ENCODE results near the gene TMEM272. TPM values are rescaled to one million over a fixed set of nuclear protein-coding genes. Genes with fewer than 3 reads are reported as not detected.

The TMEM272 gene
- total and polyA plus RNA-seq, 2 of the 4 experiments (the other 2 are of a cell fraction) = not detected

DNA sequence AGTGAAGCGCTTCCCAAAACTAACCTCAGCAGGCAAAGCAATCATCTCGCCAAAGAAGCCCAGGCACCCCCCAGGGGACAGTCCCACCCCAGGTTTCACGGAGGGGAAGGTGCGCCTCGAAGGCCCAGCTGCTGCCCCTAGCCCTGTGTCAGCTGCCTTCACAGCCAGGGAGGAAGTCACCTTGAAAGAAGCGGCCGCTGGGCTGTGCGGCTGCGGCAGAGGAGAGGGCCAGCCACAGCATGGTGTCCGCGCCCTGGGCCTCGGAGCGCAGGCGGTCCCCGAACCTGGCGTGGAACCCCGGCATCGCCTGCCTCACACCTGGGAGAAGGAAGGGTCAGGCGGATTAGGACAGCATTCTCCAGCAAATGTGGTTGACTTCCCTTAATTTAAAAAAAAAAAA lies 76.0 kb downstream of the TMEM272 start:
- peaks cover 11% of the 10 kb centered on the region for H3K4me1 ChIP-seq (ENCODE audit: control insufficient read depth, insufficient read depth, low read length)
- H3K4me3 ChIP-seq (ENCODE audit: insufficient read depth, low read depth, low read length) = no peak overlapping the region
- intact Hi-C loops (cut with micrococcal nuclease) (loop anchor here (10.0 kb wide), 1 partner anchor 314 kb away; the partner anchor contains the start of gene INTS6), in situ Hi-C loops (cut with MboI; ENCODE audit: low sequenced_read_pairs) (no loop called here), dilution Hi-C loops (cut with HindIII; ENCODE audit: low sequenced_read_pairs, unreplicated experiment) (no loop called here)
- no peak overlapping the region for H2AK5ac ChIP-seq (ENCODE audit: low read depth, low read length)
- no peak overlapping the region for H2AK9ac ChIP-seq (replicated peaks; ENCODE audit: low read depth, low read length, poor library complexity)
- no peak for ATAC-seq (ENCODE audit: low read depth)
- no peak overlapping the region for H2AFZ ChIP-seq (replicated peaks; ENCODE audit: low read length, poor library complexity)
- no peak overlapping the region for H3K9ac ChIP-seq (ENCODE audit: low read depth, low read length)
- no peak overlapping the region for H4K5ac ChIP-seq (ENCODE audit: low read depth, low read length)
- WGBS, 2 experiments (ENCODE audit: extremely low coverage in 2 of 2, insufficient read length in 1 of 2) = 85% methylated on average over 4 of the region's 19 CpGs; no CpG with 5 or more reads in 1 of the 2 experiments
- H2BK5ac ChIP-seq (ENCODE audit: low read depth, low read length, poor library complexity, severe bottlenecking) = no peak overlapping the region
- no peak overlapping the region for H3K23ac ChIP-seq (ENCODE audit: low read depth, low read length)
- no peak overlapping the region for H4K91ac ChIP-seq (ENCODE audit: insufficient read depth, low read depth, low read length)
- H3K27ac ChIP-seq (ENCODE audit: insufficient read depth, low read length) = no peak overlapping the region
- ChIA-PET CTCF (no interaction called here), POLR2A (ENCODE audit: unreplicated experiment) (no interaction called here)
- H3K56ac ChIP-seq (ENCODE audit: extremely low read depth, insufficient read depth, low read length) = no peak overlapping the region
- H3K9me3 ChIP-seq (ENCODE audit: control insufficient read depth, insufficient read depth, low read length) = no peaks in the 10 kb centered on the region
- no peak overlapping the region for H2BK20ac ChIP-seq (ENCODE audit: low read depth, low read length)
- DNase-seq = no peak
- peaks cover 6% of the 10 kb centered on the region; the same call in 1 of the 2 replicates for H3K27me3 ChIP-seq (ENCODE audit: control insufficient read depth, insufficient read depth, low read length)
- H2BK15ac ChIP-seq (ENCODE audit: low read depth, low read length) = no peak overlapping the region
- peaks cover 11% of the 10 kb centered on the region for H4K20me1 ChIP-seq (ENCODE audit: insufficient read depth, low read length)
- H3K79me1 ChIP-seq (ENCODE audit: low read depth in 1 of 2, low read length in 2 of 2) = peaks cover 4 to 27% of the 10 kb centered on the region in 2 experiments; a peak in 2 of 4 replicates
- no peaks in the 10 kb centered on the region; the same call in 1 of the 2 replicates for H3K36me3 ChIP-seq (ENCODE audit: control insufficient read depth, insufficient read depth, low read length)
- no TSS peak for BruUV-seq (replicated peaks)
- no peak overlapping the region for H4K8ac ChIP-seq (ENCODE audit: low read depth in 2 of 2, low read length in 2 of 2)
- H3K9me1 ChIP-seq (ENCODE audit: insufficient read depth, low read length) = peaks cover 18% of the 10 kb centered on the region
- no peak for TF ChIP-seq RFX5 (IDR thresholded peaks at IDR 0.05; ENCODE audit: low read depth, low read length)
- TF ChIP-seq NFE2L2 (IDR thresholded peaks at IDR 0.05; ENCODE audit: low read depth, low read length) = no peak
- no peak for TF ChIP-seq MAFK (IDR thresholded peaks at IDR 0.05; ENCODE audit: low read depth, low read length)
- TF ChIP-seq USF2 (IDR thresholded peaks at IDR 0.05; ENCODE audit: low read depth, low read length) = no peak
- H3K4ac ChIP-seq (ENCODE audit: low read depth, low read length) = no peak overlapping the region
- H3K4me2 ChIP-seq (ENCODE audit: low read depth, low read length) = no peak overlapping the region
- H2BK120ac ChIP-seq (ENCODE audit: low read depth, low read length) = no peak overlapping the region
- no peak overlapping the region for H3K14ac ChIP-seq (replicated peaks; ENCODE audit: low read depth, low read length)
- H3K18ac ChIP-seq (ENCODE audit: low read depth, low read length) = no peak overlapping the region
